Measurements from ENCODE around the gene KIAA1328.

DNA sequence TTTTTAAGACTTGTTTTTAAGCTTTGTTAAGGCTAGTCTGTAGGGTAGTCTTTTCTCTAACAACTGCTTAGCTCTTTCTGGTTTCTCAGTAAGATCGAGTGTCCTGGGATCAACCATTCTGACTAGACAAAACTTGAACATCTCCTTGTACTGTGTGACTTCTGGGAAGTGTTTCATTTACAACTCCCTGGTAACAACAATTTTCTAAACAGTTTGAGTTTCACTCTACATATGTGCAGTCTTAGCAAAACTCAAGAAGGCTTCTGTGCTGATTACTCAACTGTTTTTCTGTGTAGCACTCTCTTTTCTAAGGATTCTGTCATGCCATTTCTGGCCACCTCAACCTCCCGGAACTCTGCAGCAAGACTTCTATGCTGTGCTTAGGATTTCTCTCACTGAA is 204.5 kb downstream of the KIAA1328 start:
- TF ChIP-seq, protein P1, sequence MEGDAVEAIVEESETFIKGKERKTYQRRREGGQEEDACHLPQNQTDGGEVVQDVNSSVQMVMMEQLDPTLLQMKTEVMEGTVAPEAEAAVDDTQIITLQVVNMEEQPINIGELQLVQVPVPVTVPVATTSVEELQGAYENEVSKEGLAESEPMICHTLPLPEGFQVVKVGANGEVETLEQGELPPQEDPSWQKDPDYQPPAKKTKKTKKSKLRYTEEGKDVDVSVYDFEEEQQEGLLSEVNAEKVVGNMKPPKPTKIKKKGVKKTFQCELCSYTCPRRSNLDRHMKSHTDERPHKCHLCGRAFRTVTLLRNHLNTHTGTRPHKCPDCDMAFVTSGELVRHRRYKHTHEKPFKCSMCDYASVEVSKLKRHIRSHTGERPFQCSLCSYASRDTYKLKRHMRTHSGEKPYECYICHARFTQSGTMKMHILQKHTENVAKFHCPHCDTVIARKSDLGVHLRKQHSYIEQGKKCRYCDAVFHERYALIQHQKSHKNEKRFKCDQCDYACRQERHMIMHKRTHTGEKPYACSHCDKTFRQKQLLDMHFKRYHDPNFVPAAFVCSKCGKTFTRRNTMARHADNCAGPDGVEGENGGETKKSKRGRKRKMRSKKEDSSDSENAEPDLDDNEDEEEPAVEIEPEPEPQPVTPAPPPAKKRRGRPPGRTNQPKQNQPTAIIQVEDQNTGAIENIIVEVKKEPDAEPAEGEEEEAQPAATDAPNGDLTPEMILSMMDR (IDR thresholded peaks at IDR 0.05) = no peak
- TF ChIP-seq EZH2 (IDR thresholded peaks at IDR 0.05) = no peak
- TF ChIP-seq EZH2phosphoT487 (IDR thresholded peaks at IDR 0.05) = no peak

Data from neural progenitor cell (in vitro differentiated cells).